Mesendoderm (in vitro differentiated cells): Measurements from ENCODE around the gene ST6GAL1.

Source experiments
- DNase-seq: peaks from one replicate; pipeline ENCODE4 v3.0.0; 2013
- H2AK5ac ChIP-seq: 2 replicates; pipeline ENCODE4 v1.6.1; 2013; ENCODE audit warnings: low read length, inconsistent platforms
- H2BK120ac ChIP-seq: 2 replicates; pipeline ENCODE4 v1.6.1; 2013; ENCODE audit warnings: low read depth, mild to moderate bottlenecking, low read length, moderate library complexity, mixed read lengths
- H2BK15ac ChIP-seq: replicated peaks from 2 replicates; pipeline ENCODE4 v1.6.1; 2013; ENCODE audit warnings: low read depth, mild to moderate bottlenecking, moderate library complexity
- H2BK5ac ChIP-seq: 2 replicates; pipeline ENCODE4 v1.6.1; 2013; ENCODE audit warnings: low read length, inconsistent platforms
- H3K18ac ChIP-seq: 2 replicates; pipeline ENCODE4 v1.6.1; 2013; ENCODE audit warnings: mild to moderate bottlenecking, low read length, mixed read lengths
- H3K23ac ChIP-seq: one replicate; pipeline ENCODE4 v1.6.1; 2013; ENCODE audit warnings: low read length
- H3K27ac ChIP-seq: 2 replicates; pipeline ENCODE4 v1.5.1; 2013; ENCODE audit warnings: low read depth, mild to moderate bottlenecking, inconsistent platforms, low read length, moderate library complexity
- H3K27me3 ChIP-seq: 2 replicates; pipeline ENCODE4 v1.6.1; 2013; ENCODE audit warnings: low read length, control low read depth, mild to moderate bottlenecking, inconsistent platforms; ENCODE audit not compliant: insufficient read depth, poor library complexity
- H3K36me3 ChIP-seq: 2 replicates; pipeline ENCODE4 v1.6.1; 2013; ENCODE audit warnings: low read length, inconsistent platforms; ENCODE audit not compliant: control insufficient read depth, insufficient read depth
- H3K4ac ChIP-seq: one replicate; pipeline ENCODE4 v1.6.1; 2013; ENCODE audit warnings: low read depth, mild to moderate bottlenecking, low read length, moderate library complexity
- H3K4me1 ChIP-seq: 2 replicates; pipeline ENCODE4 v1.6.1; 2013; ENCODE audit warnings: low read depth, low read length, inconsistent platforms; ENCODE audit not compliant: control insufficient read depth
- H3K4me2 ChIP-seq: 2 replicates; pipeline ENCODE4 v1.6.1; 2013; ENCODE audit warnings: low read length
- H3K4me3 ChIP-seq: 2 replicates; pipeline ENCODE4 v1.5.1; 2013; ENCODE audit warnings: mild to moderate bottlenecking, low read length
- H3K56ac ChIP-seq: one replicate; pipeline ENCODE4 v1.6.1; 2013; ENCODE audit warnings: low read length
- H3K79me1 ChIP-seq: 2 replicates; pipeline ENCODE4 v1.6.1; 2013; ENCODE audit warnings: low read length, inconsistent platforms
- H3K79me2 ChIP-seq: 2 replicates; pipeline ENCODE4 v1.6.1; 2013; ENCODE audit warnings: mild to moderate bottlenecking, low read length; ENCODE audit not compliant: control insufficient read depth, insufficient read depth
- H3K9ac ChIP-seq: 2 replicates; pipeline ENCODE4 v1.6.1; 2013; ENCODE audit warnings: low read length, inconsistent platforms
- H4K5ac ChIP-seq: one replicate; pipeline ENCODE4 v1.6.1; 2013; ENCODE audit warnings: low read length
- H4K8ac ChIP-seq: one replicate; pipeline ENCODE4 v1.6.1; 2013; ENCODE audit warnings: low read depth, mild to moderate bottlenecking, control low read depth, low read length, moderate library complexity
- WGBS: extraction: QIAGEN DNeasy Blood & Tissue Kit; methylation state at CpG from one replicate; pipeline ENCODE4 v1.1.7; 2013; ENCODE audit warnings: low lambda C conversion rate, missing lambda C conversion rate; ENCODE audit not compliant: insufficient coverage; ENCODE audit errors: extremely low coverage; 5-methylcytosine and 5-hydroxymethylcytosine counted together

Gene ST6GAL1

DNA sequence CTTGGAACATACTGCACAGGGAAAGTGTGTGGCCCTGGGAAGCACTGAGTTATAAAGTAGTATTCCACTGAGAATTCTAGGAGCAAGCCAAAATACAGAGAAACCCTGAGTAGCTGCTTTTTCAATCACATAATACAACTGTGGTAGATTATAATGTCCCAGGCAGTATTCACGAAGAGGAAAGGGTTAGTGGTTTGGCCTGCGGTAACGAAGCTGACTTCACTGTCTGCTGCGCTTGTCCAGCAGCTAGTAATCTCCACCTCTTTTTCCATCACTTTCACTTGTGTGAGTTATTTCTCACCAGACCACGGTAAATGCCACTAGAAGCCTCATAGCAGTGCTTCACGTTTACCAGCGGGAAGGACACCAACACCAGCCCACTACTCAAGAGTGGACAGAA is 174.6 kb downstream of the ST6GAL1 start:
- Histone ChIP-seq H3K23ac (no peak overlapping the region), H3K18ac (no peak overlapping the region), H3K36me3 (no peaks in the 10 kb centered on the region), H3K4me1 (no peaks in the 10 kb centered on the region), H4K5ac (no peak overlapping the region), H3K9ac (no peak overlapping the region), H3K27me3 (no peaks in the 10 kb centered on the region), H3K56ac (no peak overlapping the region), H2AK5ac (no peak overlapping the region), H3K27ac (no peak overlapping the region), H2BK15ac (no peak overlapping the region), H3K4ac (no peak overlapping the region), H3K79me2 (no peaks in the 10 kb centered on the region), H2BK5ac (no peak overlapping the region), H3K4me3 (no peak overlapping the region), H2BK120ac (no peak overlapping the region), H3K4me2 (no peak overlapping the region), H4K8ac (no peak overlapping the region), H3K79me1 (no peaks in the 10 kb centered on the region)
- no CpG with 5 or more reads among the region's 7 CpGs for WGBS
- DNase-seq: no peak

DNA sequence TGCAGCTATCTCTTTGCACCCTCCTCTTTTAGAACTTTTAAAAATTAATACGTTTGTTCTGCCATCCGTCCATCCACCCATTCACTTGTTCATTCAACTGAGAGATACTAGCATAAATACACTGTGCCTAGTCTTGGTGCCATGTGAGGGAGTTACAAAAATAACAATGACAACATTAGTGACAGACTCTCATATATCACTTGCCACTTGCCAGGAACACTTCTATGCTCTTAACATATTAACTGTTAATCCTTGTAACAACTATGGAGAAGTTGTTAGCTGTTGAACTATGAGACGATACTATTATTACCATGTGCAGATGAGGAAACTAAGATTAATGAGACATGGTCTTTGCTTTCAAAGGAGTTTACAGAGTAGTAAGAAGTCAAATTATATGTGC is 175.4 kb downstream of the ST6GAL1 start:
- DNase-seq: no peak
- no peak overlapping the region for H2BK120ac ChIP-seq
- H3K4me1 ChIP-seq: no peaks in the 10 kb centered on the region
- no peak overlapping the region for H2BK15ac ChIP-seq
- no peak overlapping the region for H4K5ac ChIP-seq
- H3K9ac ChIP-seq: no peak overlapping the region
- H3K4ac ChIP-seq: no peak overlapping the region
- H3K79me2 ChIP-seq: no peaks in the 10 kb centered on the region
- H3K27ac ChIP-seq: no peak overlapping the region
- no peak overlapping the region for H4K8ac ChIP-seq
- H3K4me2 ChIP-seq: no peak overlapping the region
- H3K4me3 ChIP-seq: no peak overlapping the region
- H3K56ac ChIP-seq: no peak overlapping the region
- no peak overlapping the region for H3K18ac ChIP-seq
- no peaks in the 10 kb centered on the region for H3K79me1 ChIP-seq
- H2BK5ac ChIP-seq: no peak overlapping the region
- WGBS: no CpG with 5 or more reads among the region's 3 CpGs
- H3K23ac ChIP-seq: no peak overlapping the region
- H3K27me3 ChIP-seq: no peaks in the 10 kb centered on the region
- no peak overlapping the region for H2AK5ac ChIP-seq
- H3K36me3 ChIP-seq: no peaks in the 10 kb centered on the region

DNA sequence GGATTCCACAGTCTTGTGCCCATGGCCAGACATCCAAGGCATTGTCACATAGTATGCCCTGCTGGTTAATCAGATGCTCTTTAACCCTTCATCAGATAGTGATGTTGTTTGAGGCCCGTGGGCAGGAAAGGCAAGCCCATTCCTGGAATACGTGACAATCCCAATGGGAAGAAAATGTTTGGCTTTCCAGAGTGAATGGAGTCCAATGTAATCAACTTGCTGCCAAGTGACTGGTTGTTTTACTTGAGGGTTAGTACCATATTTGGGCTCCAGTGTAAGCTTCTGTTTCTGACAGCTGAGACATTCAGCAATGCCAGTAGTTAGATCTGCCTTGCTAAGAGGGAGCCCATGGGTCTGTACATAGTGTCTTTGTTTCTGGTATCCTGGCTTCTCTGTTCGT is 177.7 kb downstream of the ST6GAL1 start:
- Histone ChIP-seq H3K4me2 (no peak overlapping the region), H3K4ac (no peak overlapping the region), H3K79me2 (no peaks in the 10 kb centered on the region), H3K36me3 (no peaks in the 10 kb centered on the region), H2BK5ac (no peak overlapping the region), H2BK15ac (no peak overlapping the region), H2BK120ac (no peak overlapping the region), H3K9ac (no peak overlapping the region), H3K79me1 (no peaks in the 10 kb centered on the region), H3K27me3 (no peaks in the 10 kb centered on the region), H3K56ac (no peak overlapping the region), H2AK5ac (no peak overlapping the region), H3K18ac (no peak overlapping the region), H3K4me3 (no peak overlapping the region), H3K23ac (no peak overlapping the region), H3K27ac (no peak overlapping the region), H4K5ac (no peak overlapping the region), H3K4me1 (no peaks in the 10 kb centered on the region), H4K8ac (no peak overlapping the region)
- no peak for DNase-seq
- WGBS: no CpG with 5 or more reads among the region's 3 CpGs

DNA sequence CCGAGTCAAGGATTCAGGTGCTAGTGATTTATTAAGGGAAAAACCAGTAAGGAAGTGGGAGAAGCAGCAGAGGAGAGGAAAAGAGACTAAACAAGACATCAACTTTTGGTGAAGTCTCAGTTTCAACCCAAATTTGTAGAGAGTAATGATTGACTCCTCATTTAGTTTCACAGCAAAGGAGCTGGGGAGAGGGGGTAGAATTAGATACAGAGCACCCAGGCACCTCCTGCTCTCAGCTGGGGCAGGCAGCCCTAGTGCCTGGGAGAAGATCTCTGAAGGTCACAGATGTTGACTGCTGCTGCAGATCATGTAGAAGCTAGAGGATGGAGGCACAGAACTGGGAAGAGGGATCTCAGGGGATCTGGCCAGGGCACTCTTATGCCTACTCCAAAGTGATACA is 179.8 kb downstream of the ST6GAL1 start:
- H3K9ac ChIP-seq: no peak overlapping the region
- H2BK15ac ChIP-seq: no peak overlapping the region
- H3K36me3 ChIP-seq: no peaks in the 10 kb centered on the region
- no peak overlapping the region for H3K23ac ChIP-seq
- no peak overlapping the region for H2BK5ac ChIP-seq
- no peaks in the 10 kb centered on the region for H3K4me1 ChIP-seq
- DNase-seq: no peak
- H2BK120ac ChIP-seq: no peak overlapping the region
- no peaks in the 10 kb centered on the region for H3K27me3 ChIP-seq
- no peak overlapping the region for H3K4ac ChIP-seq
- no peaks in the 10 kb centered on the region for H3K79me1 ChIP-seq
- no peak overlapping the region for H3K4me3 ChIP-seq
- H3K4me2 ChIP-seq: no peak overlapping the region
- H4K8ac ChIP-seq: no peak overlapping the region
- H3K56ac ChIP-seq: no peak overlapping the region
- no peaks in the 10 kb centered on the region for H3K79me2 ChIP-seq
- no CpG with 5 or more reads among the region's 1 CpG for WGBS
- H3K18ac ChIP-seq: no peak overlapping the region
- no peak overlapping the region for H3K27ac ChIP-seq
- H2AK5ac ChIP-seq: no peak overlapping the region
- no peak overlapping the region for H4K5ac ChIP-seq

GRCh38 chr3:187112934-187113793 is 182.8 kb downstream of the ST6GAL1 start:
- Histone ChIP-seq H3K79me1 (no peaks in the 10 kb centered on the region), H2BK120ac (no peak overlapping the region), H3K4me1 (no peaks in the 10 kb centered on the region), H3K79me2 (no peaks in the 10 kb centered on the region), H4K8ac (no peak overlapping the region), H2AK5ac (no peak overlapping the region), H3K23ac (no peak overlapping the region), H3K18ac (no peak overlapping the region), H4K5ac (no peak overlapping the region), H3K4me2 (no peak overlapping the region), H3K4ac (no peak overlapping the region), H2BK5ac (no peak overlapping the region), H2BK15ac (no peak overlapping the region), H3K36me3 (no peaks in the 10 kb centered on the region), H3K27ac (no peak overlapping the region), H3K9ac (no peak overlapping the region), H3K27me3 (no peaks in the 10 kb centered on the region), H3K4me3 (no peak overlapping the region), H3K56ac (no peak overlapping the region)
- WGBS: no CpG with 5 or more reads among the region's 2 CpGs
- DNase-seq: peak; percentile 39

DNA sequence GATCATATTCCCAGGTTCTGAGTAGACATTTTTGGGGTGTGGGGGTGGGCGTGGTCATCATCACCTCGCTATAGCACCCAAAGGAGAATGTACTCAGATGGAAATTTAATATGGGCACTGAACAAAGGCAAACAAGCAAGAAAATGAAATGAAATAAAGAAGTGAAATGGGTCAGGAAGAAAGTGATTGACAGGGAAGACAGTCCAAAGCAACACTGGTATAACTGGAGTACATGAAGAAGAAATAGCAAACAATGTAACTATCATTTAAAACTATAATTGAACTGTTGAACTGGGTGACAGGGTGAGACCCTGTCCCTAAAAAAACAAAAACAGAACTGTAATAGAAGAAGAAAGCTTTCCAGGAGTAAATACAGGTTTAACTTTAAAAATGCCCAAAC is 184.2 kb downstream of the ST6GAL1 start:
- WGBS: no CpG with 5 or more reads among the region's 2 CpGs
- no peak overlapping the region for H3K4me2 ChIP-seq

More for the DNA sequence above, 184.2 kb downstream of the ST6GAL1 start:
- Histone ChIP-seq H2BK5ac (no peak overlapping the region), H3K56ac (no peak overlapping the region), H3K27ac (no peak overlapping the region), H4K5ac (no peak overlapping the region), H3K79me1 (no peaks in the 10 kb centered on the region), H2AK5ac (no peak overlapping the region), H3K36me3 (no peaks in the 10 kb centered on the region), H3K18ac (no peak overlapping the region), H4K8ac (no peak overlapping the region), H2BK15ac (no peak overlapping the region), H3K23ac (no peak overlapping the region), H3K79me2 (no peaks in the 10 kb centered on the region), H2BK120ac (no peak overlapping the region), H3K4me1 (no peaks in the 10 kb centered on the region), H3K4me3 (no peak overlapping the region), H3K4ac (no peak overlapping the region), H3K27me3 (no peaks in the 10 kb centered on the region), H3K9ac (no peak overlapping the region)
- DNase-seq: no peak
